NCI-H2227 (cell line): ENCODE results near the gene NLRC3.

Experiments used
- DNase-seq: peaks from one replicate; lab custom pipeline; 2025; ENCODE audit not compliant: unreplicated experiment; lab: John Stamatoyannopoulos, UW

The NLRC3 gene

DNA sequence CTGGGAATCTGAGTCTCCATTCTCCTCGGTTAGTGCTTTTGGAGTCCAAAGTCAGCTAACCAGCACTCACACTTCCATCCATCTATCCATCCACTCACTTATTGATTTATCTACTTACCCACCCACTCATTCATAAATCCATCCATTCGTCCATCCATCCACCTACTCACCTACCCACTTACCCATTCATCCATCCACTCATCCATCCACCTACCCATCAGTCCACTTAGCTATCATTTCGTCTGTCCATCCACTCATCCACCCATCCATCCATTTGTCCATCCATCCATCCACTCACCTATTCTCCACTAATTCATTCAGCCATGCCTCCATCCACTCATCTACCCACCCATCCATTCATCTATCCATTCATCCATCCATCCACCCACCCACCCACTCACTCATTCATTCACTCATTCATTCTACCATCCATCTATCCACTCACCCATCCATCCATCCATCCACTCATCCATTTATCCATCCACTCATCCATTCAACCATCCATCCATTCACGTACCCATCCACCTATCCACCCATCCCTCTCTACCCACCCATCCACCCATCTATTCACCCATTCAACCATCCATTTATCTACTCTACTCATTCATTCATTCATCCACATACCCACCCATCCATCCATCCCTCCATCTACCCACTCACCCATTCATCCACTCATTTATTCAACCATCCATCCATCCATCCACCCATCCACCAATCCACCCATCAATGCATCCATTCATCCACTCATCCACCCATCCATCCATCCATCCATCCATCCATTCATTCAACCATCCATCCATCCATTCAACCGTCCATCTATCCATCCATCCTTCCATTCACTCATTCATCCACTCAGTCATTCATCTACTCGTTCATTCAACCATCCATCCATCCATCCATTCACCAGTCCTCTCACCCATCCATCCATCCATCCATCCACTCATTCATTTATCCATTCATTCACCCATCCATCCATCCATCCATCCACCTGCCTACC, 26.1 kb downstream of the NLRC3 start:
- no peak for DNase-seq

- no peak for DNase-seq
These were observed 27.3 kb downstream of the NLRC3 start for GRCh38 chr16:3549906-3550305.

DNA sequence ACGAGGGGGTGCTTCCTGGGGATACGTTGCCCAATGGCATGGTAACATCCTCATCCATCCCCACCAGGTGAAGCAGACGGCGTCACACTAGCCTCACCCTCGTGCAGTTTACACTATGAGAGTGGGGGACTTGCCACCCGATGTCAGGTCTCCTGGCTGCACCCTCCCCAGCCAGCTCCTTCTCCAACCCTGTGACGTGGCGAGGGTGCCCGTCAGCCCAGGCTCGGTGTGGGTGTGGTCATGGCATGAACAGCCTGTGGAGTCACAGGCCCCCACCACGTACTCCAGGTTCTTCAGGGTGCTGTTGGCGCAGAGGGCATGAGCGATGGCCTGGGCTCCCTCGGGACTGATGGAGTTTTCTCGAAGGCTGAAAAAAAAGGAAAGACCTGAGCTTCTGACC, 28.3 kb downstream of the NLRC3 start:
- no peak for DNase-seq

DNA sequence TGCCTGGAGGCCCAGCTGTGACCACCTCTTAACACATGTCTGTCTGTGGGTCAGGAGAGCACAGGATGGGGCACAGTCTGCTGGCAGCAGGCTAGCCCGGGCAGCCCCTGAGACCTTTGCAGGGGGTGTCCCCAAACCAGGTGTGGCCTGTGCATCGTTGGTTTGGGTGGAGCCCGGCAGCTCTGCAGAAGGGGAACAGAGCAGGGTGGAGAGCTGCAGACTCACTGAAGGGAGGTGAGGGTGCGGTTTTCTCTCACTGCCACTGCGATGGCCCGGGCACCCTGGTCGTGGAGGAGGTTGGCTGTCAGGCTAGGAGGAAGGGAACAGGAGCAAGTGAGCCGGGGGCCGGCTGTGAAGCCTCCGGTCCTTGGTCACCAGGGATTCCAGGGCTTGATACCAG, 28.8 kb downstream of the NLRC3 start:
- no peak for DNase-seq

DNA sequence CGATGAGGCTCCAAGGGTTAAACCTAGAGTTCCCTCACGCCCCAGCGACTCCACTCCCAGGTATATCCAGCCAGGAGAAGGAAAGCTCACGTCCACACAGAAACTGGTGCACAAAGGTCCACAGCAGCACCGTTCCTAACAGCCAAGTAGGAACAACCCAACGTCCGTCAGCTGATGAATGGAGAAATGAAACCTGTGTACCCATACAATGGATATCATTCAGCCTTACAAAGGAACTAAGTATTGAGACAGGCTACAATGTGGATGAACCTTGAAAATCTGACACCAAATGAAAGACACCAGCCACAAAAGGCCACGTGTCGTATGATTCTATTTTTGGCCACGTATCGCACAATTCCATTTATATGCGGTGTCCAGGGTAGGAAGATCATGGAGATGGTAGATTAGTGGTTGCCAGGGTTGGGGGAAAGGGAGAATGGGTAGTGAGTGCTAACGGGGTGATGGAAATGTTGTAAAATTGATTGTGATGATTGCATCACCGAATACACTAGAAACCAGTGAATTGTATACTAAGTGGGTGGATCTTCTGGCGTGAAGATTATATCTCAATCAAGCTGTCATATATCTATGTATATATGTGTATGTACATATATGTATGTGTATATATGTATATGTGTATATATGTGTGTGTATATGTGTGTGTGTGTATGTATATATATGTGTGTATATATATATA, 30.1 kb downstream of the NLRC3 start:
- no peak for DNase-seq

DNA sequence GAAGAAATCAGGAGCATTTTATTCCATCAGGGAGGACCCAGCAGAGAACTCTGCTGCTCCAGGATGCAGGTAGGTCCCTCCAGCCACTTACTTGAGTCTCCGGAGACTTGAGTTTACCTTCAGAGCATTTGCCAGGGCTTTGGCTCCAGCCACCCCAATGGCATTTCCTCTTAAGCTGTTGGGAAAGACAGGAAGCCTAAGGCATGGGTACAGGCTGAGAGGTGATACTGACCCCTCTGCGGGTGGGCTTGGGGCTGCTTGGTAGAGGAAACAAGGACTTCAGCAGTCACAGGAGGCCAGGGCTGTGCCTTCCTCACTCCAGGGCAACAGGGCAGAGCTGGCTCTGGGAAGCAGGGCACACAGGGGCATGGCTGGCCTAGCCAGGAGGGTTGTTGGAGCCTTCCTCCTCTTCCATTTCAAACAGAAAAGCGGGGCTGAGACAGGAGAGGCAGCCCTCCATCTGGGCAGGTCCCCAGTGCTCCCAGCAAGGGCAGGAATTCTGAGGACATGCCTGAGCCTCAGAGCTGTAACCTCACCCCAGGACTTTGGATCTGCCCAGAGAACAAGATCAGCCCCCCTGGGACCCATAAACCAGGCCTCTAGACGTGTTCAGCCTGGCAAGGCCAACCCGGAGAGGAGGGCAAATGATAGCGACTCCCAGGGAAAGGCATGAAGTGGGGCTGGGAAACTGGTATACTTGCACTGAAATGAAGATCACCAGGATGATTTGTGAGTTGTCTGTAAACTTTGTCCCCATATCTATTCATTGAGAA, 34.4 kb downstream of the NLRC3 start:
- DNase-seq = no peak

GRCh38 chr16:3541527-3542155, 35.6 kb downstream of the NLRC3 start:
- no peak for DNase-seq

GRCh38 chr16:3538222-3538621, 39.0 kb downstream of the NLRC3 start:
- DNase-seq = no peak

- no peak for DNase-seq
These were observed 40.4 kb downstream of the NLRC3 start for GRCh38 chr16:3536851-3537250.

- DNase-seq = no peak
These were observed 40.9 kb downstream of the NLRC3 start for GRCh38 chr16:3536271-3536731.

DNA sequence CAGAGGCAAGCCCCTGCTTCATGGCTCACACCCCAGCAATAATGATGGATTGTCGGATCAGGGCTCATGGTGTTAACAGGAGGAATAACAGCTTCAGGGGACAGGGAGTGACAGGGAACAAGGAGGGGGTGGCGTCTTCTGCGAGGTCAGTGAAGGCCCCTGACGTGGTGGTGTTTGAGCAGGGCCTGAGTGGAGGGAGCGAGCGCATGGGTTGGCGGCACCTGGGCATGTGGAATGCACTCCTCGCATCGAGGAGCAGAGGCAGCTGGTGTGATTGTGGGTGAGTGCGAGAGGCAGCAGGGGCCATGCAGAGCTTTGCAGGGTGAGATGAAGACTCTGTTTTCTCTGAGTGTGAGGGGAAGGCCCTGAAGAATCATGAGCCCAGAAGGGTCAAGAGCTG, 43.1 kb downstream of the NLRC3 start:
- DNase-seq = no peak

GRCh38 chr16:3532741-3533140, 44.5 kb downstream of the NLRC3 start:
- DNase-seq = no peak

DNA sequence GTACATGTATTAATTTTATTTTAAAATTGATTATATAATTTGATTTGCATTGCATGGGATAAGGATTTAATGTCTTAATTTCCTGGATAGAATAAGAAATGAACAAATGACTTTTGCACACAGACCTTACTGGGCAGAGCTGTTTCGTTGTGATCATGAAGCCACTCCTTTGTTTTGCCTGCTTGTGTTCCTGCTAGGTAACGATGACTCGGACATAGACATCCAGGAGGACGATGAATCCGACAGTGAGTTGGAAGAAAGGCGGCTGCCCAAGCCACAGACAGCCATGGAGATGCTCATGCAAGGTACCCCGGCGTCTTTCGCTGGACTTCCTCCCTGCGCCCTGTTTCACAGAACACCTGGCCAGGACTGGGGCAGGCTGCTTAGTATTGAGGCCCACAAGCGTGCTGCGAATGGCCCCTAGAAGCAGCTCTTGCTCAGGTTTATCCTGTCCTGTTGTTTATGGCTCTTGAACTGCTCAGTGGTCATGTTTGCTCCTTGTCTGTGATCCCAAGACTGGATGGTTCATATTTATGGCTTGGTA, 46.8 kb downstream of the NLRC3 start:
- DNase-seq = no peak

DNA sequence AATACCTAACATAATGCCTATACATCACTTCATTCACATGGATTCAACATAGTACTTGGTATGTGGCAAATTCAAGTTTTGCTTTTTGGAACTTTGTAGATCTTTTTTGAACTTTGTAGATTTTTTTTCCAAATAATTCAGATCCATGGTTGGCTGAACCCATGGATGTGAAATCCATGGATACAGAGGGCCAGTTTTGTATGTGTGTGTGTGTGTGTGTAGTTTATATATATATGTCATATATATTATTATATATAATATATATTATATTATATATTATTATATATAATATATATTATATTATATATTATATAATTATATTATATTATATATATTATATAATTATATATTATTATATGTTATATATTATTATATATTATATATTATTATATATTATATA, 48.0 kb downstream of the NLRC3 start:
- DNase-seq = no peak

DNA sequence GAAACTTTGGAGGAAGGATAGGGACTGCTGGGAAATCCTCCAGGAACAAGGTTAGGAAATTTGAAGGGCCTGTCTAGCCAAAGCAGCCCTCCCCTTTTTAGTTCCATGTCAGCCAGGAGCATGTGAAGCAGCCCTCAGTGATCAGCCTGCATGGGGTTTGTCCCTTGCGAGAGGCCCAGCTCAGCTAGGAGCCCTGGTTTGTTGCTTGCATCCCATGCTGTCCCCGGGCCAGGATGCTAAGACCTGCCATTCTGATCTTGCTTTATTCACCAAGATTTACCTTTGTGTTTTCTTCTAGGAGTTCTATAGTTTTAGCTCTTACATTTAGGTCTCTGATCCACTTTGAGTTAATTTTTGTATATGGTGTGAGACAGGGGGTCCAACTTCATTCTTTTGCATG, 48.8 kb downstream of the NLRC3 start:
- no peak for DNase-seq

DNA sequence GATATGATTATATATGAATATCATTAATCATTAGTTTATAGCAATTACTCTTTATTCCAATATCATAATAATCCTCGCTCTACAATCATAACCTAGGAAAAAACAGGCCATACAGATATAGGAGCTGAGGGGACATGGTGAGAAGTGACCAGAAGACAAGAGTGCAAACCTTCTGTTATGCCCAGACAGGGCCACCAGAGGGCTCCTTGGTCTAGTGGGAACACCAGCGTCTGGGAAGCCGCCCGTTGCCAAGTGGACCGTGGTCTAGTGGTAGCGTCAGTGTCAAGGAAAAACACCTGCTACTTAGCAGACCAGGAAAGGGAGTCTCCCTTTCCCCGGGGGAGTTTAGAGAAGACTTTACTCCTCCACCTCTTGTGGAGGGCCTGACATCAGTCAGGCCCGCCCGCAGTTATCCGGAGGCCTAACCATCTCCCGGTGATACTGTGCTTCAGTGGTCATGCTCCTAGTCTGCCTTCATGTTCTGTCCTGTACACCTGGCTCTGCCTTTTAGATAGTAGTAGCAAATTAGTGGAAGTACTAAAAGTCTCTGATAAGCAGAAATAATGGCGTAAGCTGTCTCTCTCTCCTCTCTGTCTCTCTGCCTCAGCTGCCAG, 49.9 kb downstream of the NLRC3 start:
- peak; percentile 72 for DNase-seq

- no peak for DNase-seq
These were observed 51.3 kb downstream of the NLRC3 start for GRCh38 chr16:3525951-3526350.

- no peak for DNase-seq
These were observed 53.9 kb downstream of the NLRC3 start for GRCh38 chr16:3523281-3523680.

DNA sequence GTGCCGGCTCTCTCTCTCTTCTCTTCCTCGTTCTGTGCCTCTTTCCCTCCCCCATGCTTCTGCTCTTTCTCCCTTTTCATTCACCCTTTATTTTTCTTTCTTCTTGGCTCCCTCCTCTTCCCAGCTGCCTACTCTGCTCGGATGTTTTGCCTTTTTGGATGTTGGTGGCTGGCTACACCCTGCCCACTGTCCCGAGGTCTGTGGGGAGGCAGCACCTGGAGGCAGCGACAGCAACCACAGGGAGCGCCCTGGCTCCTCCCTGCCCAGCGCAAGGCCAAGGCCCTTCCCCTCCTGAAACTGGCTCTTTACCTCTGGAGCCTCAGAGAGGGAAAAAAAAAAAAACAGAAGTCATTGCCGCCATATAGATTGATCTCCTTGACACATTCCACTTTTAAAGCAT, 56.4 kb downstream of the NLRC3 start:
- DNase-seq = no peak

GRCh38 chr16:3520413-3520812, 56.8 kb downstream of the NLRC3 start:
- no peak for DNase-seq
